Bronchial epithelial cell (primary cell): Measurements from ENCODE around the gene UGT8. TPM values are rescaled to one million over a fixed set of nuclear protein-coding genes. Genes with fewer than 3 reads are reported as not detected.

Experiments
- DNase-seq: peaks from one replicate; pipeline ENCODE4 v3.0.0-alpha.2; 2010; ENCODE audit warnings: low read depth
- FAIRE-seq: peaks from 2 replicates; lab custom pipeline; 2011; peaks lifted over from hg19 to GRCh38; lab: Jason Lieb, UNC
- H3K27me3 ChIP-seq: 2 replicates; pipeline ENCODE4 v1.5.1; 2011; ENCODE audit warnings: low read length; ENCODE audit not compliant: control insufficient read depth, insufficient read depth
- H3K36me3 ChIP-seq: 2 replicates; pipeline ENCODE4 v1.5.1; 2011; ENCODE audit warnings: low read length; ENCODE audit not compliant: control insufficient read depth, insufficient read depth
- H3K4me3 ChIP-seq: 2 replicates; pipeline ENCODE4 v1.5.1; 2011; ENCODE audit warnings: mild to moderate bottlenecking, low read depth, low read length, control low read depth
- CTCF ChIP-seq: IDR thresholded peaks from 2 replicates; pipeline ENCODE4 v1.5.1; 2011; ENCODE audit warnings: mild to moderate bottlenecking, moderate library complexity, low read length, control low read depth, inconsistent platforms; ENCODE audit not compliant: insufficient read depth, severe bottlenecking
- total RNA-seq: library from RNA; depleted of rRNA; stranded (reverse); fragments of >200 nt; gene quantifications from 2 replicates; pipeline ENCODE4 v1.2.1, GENCODE V29; 2014

UGT8 gene
- total RNA-seq, 1 donor from 2014 or later, result under 0.01 TPM

GRCh38 chr4:114600672-114601071, 2.1 kb downstream of the UGT8 start:
- no peak for TF ChIP-seq CTCF
- DNase-seq, result no peak
- H3K4me3 ChIP-seq, result no peak overlapping the region
- peaks cover 14% of the 10 kb centered on the region for H3K27me3 ChIP-seq
- no peak for FAIRE-seq
- H3K36me3 ChIP-seq, result no peaks in the 10 kb centered on the region

DNA sequence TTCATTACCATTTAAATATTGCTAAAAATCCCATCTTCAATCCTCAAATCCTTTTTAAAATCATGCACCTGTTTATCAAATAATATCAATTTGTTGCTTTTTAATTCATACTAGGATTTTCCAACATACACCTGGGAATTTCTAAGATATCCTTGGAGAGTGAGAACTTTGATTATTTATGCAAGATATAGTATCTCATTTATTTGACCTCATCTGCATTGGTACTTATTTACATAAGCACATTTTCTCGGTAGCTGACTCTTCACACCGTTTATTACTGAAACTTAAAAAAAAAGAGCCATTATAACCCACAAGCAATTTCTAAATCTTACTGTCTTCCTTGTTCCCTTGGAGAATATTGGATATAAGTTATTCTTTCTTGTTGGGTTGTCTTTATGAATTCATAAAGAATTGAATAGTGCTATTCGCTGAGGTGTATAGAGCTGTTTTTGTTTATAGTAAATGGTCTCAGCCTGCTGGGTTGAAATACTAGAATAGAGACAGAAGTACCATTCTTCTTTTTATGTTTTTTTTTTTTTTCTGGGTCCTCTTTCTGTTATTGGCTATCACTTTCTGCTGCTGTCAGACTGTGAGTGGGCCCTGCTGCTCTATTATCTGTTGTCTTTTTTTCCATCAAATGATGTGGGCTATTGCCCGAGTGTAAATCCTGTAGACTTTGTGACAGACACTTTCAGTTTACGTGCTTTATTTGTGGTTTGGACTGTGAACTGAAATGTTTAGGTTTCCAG, 2.9 kb downstream of the UGT8 start:
- no peaks in the 10 kb centered on the region for H3K36me3 ChIP-seq
- H3K4me3 ChIP-seq, result no peak overlapping the region
- FAIRE-seq (no peak), DNase-seq (no peak)
- H3K27me3 ChIP-seq, result peaks cover 12% of the 10 kb centered on the region
- no peak for TF ChIP-seq CTCF

DNA sequence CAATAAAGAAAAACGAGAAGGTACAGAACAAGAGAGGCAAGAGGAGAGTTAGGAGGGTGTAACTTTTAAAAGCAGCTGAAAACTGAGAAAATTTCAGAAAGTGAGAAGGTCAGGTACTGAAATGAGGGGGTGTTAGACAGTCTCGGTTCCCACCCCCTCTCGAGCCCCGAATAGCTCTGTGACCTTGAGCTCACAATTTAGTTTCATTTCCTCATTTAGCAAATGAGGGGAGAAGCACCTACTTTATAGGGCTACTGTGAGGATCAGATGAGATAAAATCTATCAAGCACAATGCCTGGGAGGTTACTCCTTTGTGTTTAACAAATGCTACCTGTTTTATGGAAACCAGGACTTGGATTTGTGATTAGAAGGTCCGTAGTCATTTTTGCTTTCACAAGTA, 4.9 kb downstream of the UGT8 start:
- no peak for TF ChIP-seq CTCF
- no peak for FAIRE-seq
- Histone ChIP-seq H3K36me3 (no peaks in the 10 kb centered on the region), H3K27me3 (peaks cover 8% of the 10 kb centered on the region), H3K4me3 (no peak overlapping the region)
- no peak for DNase-seq

DNA sequence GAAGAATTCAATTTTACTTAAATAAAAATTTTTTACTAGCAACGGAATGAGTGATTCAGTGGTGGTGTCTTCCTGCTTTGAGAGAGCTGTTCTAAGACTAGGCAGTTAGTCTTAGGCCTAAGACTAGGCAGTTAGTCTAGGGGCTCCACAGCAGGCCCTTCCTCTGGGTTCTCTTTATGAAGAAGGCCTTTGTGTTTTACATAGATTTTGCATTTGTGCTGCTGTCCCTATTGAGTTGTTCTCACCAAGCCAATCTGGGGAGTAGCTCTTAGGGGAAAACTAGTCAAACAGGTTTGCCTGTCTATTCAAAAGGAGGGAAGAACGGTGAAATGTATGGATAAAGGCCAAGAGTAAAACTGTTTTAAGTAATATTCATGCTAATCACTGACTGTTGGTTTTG, 7.6 kb downstream of the UGT8 start:
- Histone ChIP-seq H3K27me3 (peaks cover 1% of the 10 kb centered on the region), H3K36me3 (no peaks in the 10 kb centered on the region), H3K4me3 (no peak overlapping the region)
- FAIRE-seq, result no peak
- no peak for TF ChIP-seq CTCF
- DNase-seq, result peak; percentile 54

GRCh38 chr4:114607056-114607455, 8.4 kb downstream of the UGT8 start:
- Histone ChIP-seq H3K27me3 (peaks cover 1% of the 10 kb centered on the region), H3K36me3 (no peaks in the 10 kb centered on the region), H3K4me3 (no peak overlapping the region)
- no peak for TF ChIP-seq CTCF
- FAIRE-seq (no peak), DNase-seq (no peak)

GRCh38 chr4:114613560-114613959, 15.0 kb downstream of the UGT8 start:
- no peak for TF ChIP-seq CTCF
- FAIRE-seq, result no peak
- Histone ChIP-seq H3K4me3 (no peak overlapping the region), H3K27me3 (no peaks in the 10 kb centered on the region), H3K36me3 (no peaks in the 10 kb centered on the region)
- DNase-seq, result no peak
